H1 (cell line): ENCODE data around the gene CFAP221. TPM values are rescaled to one million over a fixed set of nuclear protein-coding genes. Genes with fewer than 3 reads are reported as not detected.

Experiments
- CTCF ChIA-PET: fragments of 300-600 bp; sonication (Branson Sonifier 250); formaldehyde crosslinking; loops from one replicate; lab custom pipeline; 2021; ENCODE audit not compliant: partially characterized antibody; lab: Charles Lee
- POLR2A ChIA-PET: fragments of 300-600 bp; sonication (Branson Sonifier 250); formaldehyde crosslinking; loops from one replicate; lab custom pipeline; 2021; ENCODE audit warnings: inconsistent platforms; ENCODE audit not compliant: partially characterized antibody; lab: Charles Lee
- DNase-seq, 2 experiments: peaks; one replicate each; pipeline versions ENCODE4 v3.0.0 to v3.0.0-alpha.2; 2010 to 2022; ENCODE audit warnings: low spot score in 2 of 2, low read depth in 1 of 2, mixed read lengths in 1 of 2
- FAIRE-seq: peaks from 2 replicates; lab custom pipeline; 2011; peaks lifted over from hg19 to GRCh38; lab: Jason Lieb, UNC
- H2AFZ ChIP-seq: 2 replicates; pipeline ENCODE4 v1.8.1; 2012; ENCODE audit warnings: low read length, inconsistent platforms
- H2AK5ac ChIP-seq: 2 replicates; pipeline ENCODE4 v1.6.1; 2013; ENCODE audit warnings: low read depth, low read length
- H2BK120ac ChIP-seq: replicated peaks from 2 replicates; pipeline ENCODE3; 2013; ENCODE audit warnings: low read depth, low read length, inconsistent platforms
- H2BK12ac ChIP-seq: 2 replicates; pipeline ENCODE4 v1.6.1; 2013; ENCODE audit warnings: low read depth, low read length
- H2BK15ac ChIP-seq: 2 replicates; pipeline ENCODE4 v1.6.1; 2013; ENCODE audit warnings: low read length
- H2BK20ac ChIP-seq: 2 replicates; pipeline ENCODE4 v1.6.1; 2013; ENCODE audit warnings: low read length
- H2BK5ac ChIP-seq: 2 replicates; pipeline ENCODE4 v1.6.1; 2013; ENCODE audit warnings: low read depth, low read length
- H3K14ac ChIP-seq: 2 replicates; pipeline ENCODE4 v1.6.1; 2013; ENCODE audit warnings: inconsistent platforms; ENCODE audit not compliant: insufficient read length
- H3K18ac ChIP-seq: 2 replicates; pipeline ENCODE4 v1.6.1; 2013; ENCODE audit warnings: low read length; ENCODE audit errors: extremely low read depth
- H3K23ac ChIP-seq: 2 replicates; pipeline ENCODE4 v1.6.1; 2013; ENCODE audit warnings: inconsistent platforms; ENCODE audit not compliant: insufficient read length
- H3K23me2 ChIP-seq: 2 replicates; pipeline ENCODE4 v1.6.1; 2013; ENCODE audit warnings: low read depth, low read length
- H3K27ac ChIP-seq: 2 replicates; pipeline ENCODE4 v1.6.1; 2011; ENCODE audit warnings: low read depth, low read length, inconsistent platforms
- H3K27me3 ChIP-seq, 4 experiments: replicated peaks in 1 of 4; 1 replicate in 1 of 4; 2 replicates in 3 of 4; pipeline versions ENCODE4 v1.6.1 to v1.8.1; 2011 to 2013; ENCODE audit warnings: low read length in 3 of 4, mild to moderate bottlenecking in 3 of 4, inconsistent platforms in 2 of 4, mixed read lengths in 2 of 4, moderate library complexity in 1 of 4; ENCODE audit not compliant: control insufficient read depth in 3 of 4, insufficient read depth in 3 of 4; ENCODE audit errors: extremely low read depth in 1 of 4
- H3K36me3 ChIP-seq, 4 experiments: 2 replicates each; pipeline versions ENCODE4 v1.6.1 to v1.8.1; 2011 to 2013; ENCODE audit warnings: mild to moderate bottlenecking in 4 of 4, low read length in 3 of 4, moderate library complexity in 2 of 4, control low read depth in 1 of 4, inconsistent platforms in 1 of 4; ENCODE audit not compliant: insufficient read depth in 4 of 4, control insufficient read depth in 2 of 4
- H3K4ac ChIP-seq: replicated peaks from 2 replicates; pipeline ENCODE3; 2013; ENCODE audit warnings: low read length, low read depth, mixed read lengths, inconsistent platforms; ENCODE audit not compliant: insufficient read length
- H3K4me1 ChIP-seq, 4 experiments: replicated peaks in 1 of 4; 1 replicate in 1 of 4; 2 replicates in 3 of 4; pipeline versions ENCODE4 v1.6.1 to v1.8.1; 2011 to 2013; ENCODE audit warnings: low read length in 3 of 4, inconsistent platforms in 2 of 4, mixed read lengths in 1 of 4; ENCODE audit not compliant: insufficient read depth in 4 of 4, control insufficient read depth in 3 of 4
- H3K4me2 ChIP-seq, 2 experiments: 2 replicates each; pipeline versions ENCODE4 v1.6.1 to v1.8.1; 2011 to 2013; ENCODE audit warnings: low read depth in 2 of 2, low read length in 2 of 2, control low read depth in 1 of 2, inconsistent platforms in 1 of 2, mild to moderate bottlenecking in 1 of 2; ENCODE audit not compliant: insufficient read depth in 1 of 2
- H3K4me3 ChIP-seq, 4 experiments: fragments of 200-600, 300-600 bp in 1 of 4; sonication (generic), shearing (Covaris generic), sonication (Bioruptor Twin) in 1 of 4; 2 replicates each; pipeline versions ENCODE4 v1.5.1 to v1.8.1; 2011 to 2016; ENCODE audit warnings: low read length in 4 of 4, low read depth in 3 of 4, control low read depth in 2 of 4, inconsistent platforms in 2 of 4, mild to moderate bottlenecking in 2 of 4, mixed read lengths in 1 of 4, moderate library complexity in 1 of 4; ENCODE audit not compliant: insufficient read depth in 2 of 4; ENCODE audit errors: extremely low read depth in 1 of 4
- H3K56ac ChIP-seq: replicated peaks from 2 replicates; pipeline ENCODE3; 2013; ENCODE audit warnings: low read depth, mild to moderate bottlenecking, mixed read lengths, low read length, inconsistent platforms; ENCODE audit not compliant: insufficient read length
- H3K79me1 ChIP-seq: 2 replicates; pipeline ENCODE4 v1.6.1; 2013; ENCODE audit warnings: low read depth, low read length, control low read depth
- H3K79me2 ChIP-seq, 2 experiments: 2 replicates each; pipeline versions ENCODE4 v1.6.1 to v1.8.1; 2012 to 2013; ENCODE audit warnings: low read length in 2 of 2, mild to moderate bottlenecking in 2 of 2, inconsistent platforms in 1 of 2; ENCODE audit not compliant: insufficient read depth in 2 of 2, control insufficient read depth in 1 of 2
- H3K9ac ChIP-seq, 4 experiments: replicated peaks in 1 of 4; 1 replicate in 1 of 4; 2 replicates in 3 of 4; pipeline versions ENCODE4 v1.6.1 to v1.8.1; 2011 to 2013; ENCODE audit warnings: low read depth in 3 of 4, low read length in 3 of 4, control low read depth in 2 of 4, mild to moderate bottlenecking in 2 of 4, moderate library complexity in 2 of 4, inconsistent platforms in 1 of 4; ENCODE audit errors: extremely low read depth in 1 of 4
- H3K9me3 ChIP-seq, 2 experiments: 2 replicates each; pipeline versions ENCODE4 v1.6.1 to v1.8.1; 2012 to 2013; ENCODE audit warnings: mild to moderate bottlenecking in 2 of 2, moderate library complexity in 2 of 2, control low read depth in 1 of 2, inconsistent platforms in 1 of 2, low read depth in 1 of 2, low read length in 1 of 2, mixed read lengths in 1 of 2; ENCODE audit not compliant: insufficient read depth in 2 of 2
- H4K20me1 ChIP-seq, 2 experiments: replicated peaks in 1 of 2; 2 replicates each; pipeline versions ENCODE3 to v1.8.1; 2011 to 2013; ENCODE audit warnings: inconsistent platforms in 2 of 2, low read length in 2 of 2, mild to moderate bottlenecking in 1 of 2; ENCODE audit not compliant: insufficient read depth in 2 of 2, control insufficient read depth in 1 of 2
- H4K5ac ChIP-seq: 2 replicates; pipeline ENCODE4 v1.6.1; 2013; ENCODE audit warnings: low read length, low read depth, mixed read lengths, inconsistent platforms; ENCODE audit not compliant: insufficient read length
- H4K8ac ChIP-seq: 2 replicates; pipeline ENCODE4 v1.8.0; 2013; ENCODE audit warnings: mild to moderate bottlenecking, moderate library complexity, low read length, inconsistent platforms; ENCODE audit not compliant: insufficient read depth; ENCODE audit errors: extremely low read depth
- H4K91ac ChIP-seq: replicated peaks from 2 replicates; pipeline ENCODE3; 2013; ENCODE audit warnings: low read length, mixed read lengths, inconsistent platforms; ENCODE audit not compliant: insufficient read length
- SP1 ChIP-seq: IDR thresholded peaks from 2 replicates; pipeline ENCODE4 v1.6.1; 2011; ENCODE audit warnings: low read depth, low read length
- polyA plus RNA-seq, 7 experiments: library from polyadenylated mRNA; depleted of rRNA in 3 of 7; stranded (reverse) in 5 of 7; unstranded in 2 of 7; fragments of >200 nt in 5 of 7; fragments of 200-250 nt in 2 of 7; gene quantifications; 1 replicate in 5 of 7; 2 replicates in 1 of 7; 4 replicates in 1 of 7; pipeline versions ENCODE4 v1.2.1 to v1.2.3, GENCODE V29; 2011 to 2013; ENCODE audit warnings: missing spikeins in 2 of 7, mixed read lengths in 2 of 7
- total RNA-seq: library from RNA; stranded (reverse); fragmentation: NEBNext Ultra II Directional; extraction: Animal tissue kit (Norgen Biotek cat#: 25700); gene quantifications from 2 replicates; pipeline ENCODE4 v1.2.1, GENCODE V29; 2021

The CFAP221 gene
- total and polyA plus RNA-seq, 2 of the 8 experiments (the other 6 are each of a cell fraction or from before 2014, with no cell fraction given): 0.14 to 0.71 TPM

DNA sequence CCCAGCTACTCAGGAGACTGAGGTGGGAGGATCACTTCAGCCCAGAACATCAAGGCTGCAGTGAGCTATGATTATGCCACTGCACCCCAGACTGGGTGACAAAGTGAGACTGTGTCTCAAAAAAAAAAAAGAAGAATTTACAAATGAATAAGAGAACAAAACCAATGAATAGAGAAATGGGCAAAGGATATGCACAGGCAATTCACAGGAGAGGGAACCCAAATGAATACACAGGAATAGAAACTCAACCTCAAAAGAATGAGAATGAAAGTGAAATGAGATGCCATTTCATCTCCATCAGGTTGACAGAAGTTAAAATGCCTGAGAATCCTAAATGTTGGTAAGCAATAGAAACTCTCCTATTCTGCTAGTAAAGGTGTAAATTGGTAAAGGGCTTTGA, 40.2 kb downstream of the CFAP221 start:
- Histone ChIP-seq H4K20me1 (no peaks in the 10 kb centered on the region), H3K23ac (no peak overlapping the region), H3K4me2 (no peak overlapping the region), H3K79me2 (no peaks in the 10 kb centered on the region), H2BK5ac (no peak overlapping the region), H3K18ac (no peak overlapping the region), H4K8ac (no peak overlapping the region), H2BK15ac (no peak overlapping the region), H3K9me3 (no peaks in the 10 kb centered on the region), H3K27ac (no peak overlapping the region), H2BK12ac (no peak overlapping the region), H3K14ac (no peak overlapping the region), H3K36me3 (no peaks in the 10 kb centered on the region), H4K91ac (no peak overlapping the region), H3K27me3 (no peaks in the 10 kb centered on the region), H3K9ac (no peak overlapping the region), H3K4ac (no peak overlapping the region), H3K23me2 (no peaks in the 10 kb centered on the region), H3K79me1 (no peaks in the 10 kb centered on the region), H2AK5ac (no peak overlapping the region), H3K56ac (no peak overlapping the region), H3K4me1 (no peaks in the 10 kb centered on the region), H3K4me3 (no peak overlapping the region), H2BK20ac (no peak overlapping the region), H2BK120ac (no peak overlapping the region), H2AFZ (no peak overlapping the region), H4K5ac (no peak overlapping the region)
- POLR2A ChIA-PET: interaction anchor here (1.2 kb wide), 1 partner anchor 9 kb away, joined by 3 read pairs; no protein-coding TSS in a partner anchor
- FAIRE-seq (no peak), DNase-seq (no peak)
- CTCF ChIA-PET: interaction anchor here (0.6 to 1.4 kb wide), 3 partner anchors 9 to 24 kb away, joined by 3 to 4 read pairs (median 3); no protein-coding TSS in a partner anchor
- TF ChIP-seq SP1: no peak
